ENCODE measurements around the gene AGAP2.

GRCh38 chr12:57762463-57762862 is 23.9 kb upstream of the AGAP2 start:
- no peak for TF ChIP-seq CTCF (IDR thresholded peaks at IDR 0.05)
- no peak for TF ChIP-seq REST (IDR thresholded peaks at IDR 0.05)
- TF ChIP-seq RCOR1 (IDR thresholded peaks at IDR 0.05; ENCODE audit: low read depth, low read length): no peak
- no peak for TF ChIP-seq POLR2A (IDR thresholded peaks at IDR 0.05; ENCODE audit: low read length)
- no peak for TF ChIP-seq E2F6 (IDR thresholded peaks at IDR 0.05; ENCODE audit: borderline replicate concordance, low read depth)
- no peak for TF ChIP-seq KDM1A (IDR thresholded peaks at IDR 0.05; ENCODE audit: low read depth)
- TF ChIP-seq BHLHE40 (IDR thresholded peaks at IDR 0.05; ENCODE audit: low read depth, low read length): no peak
- no peak for TF ChIP-seq PBX3 (IDR thresholded peaks at IDR 0.05)
- TF ChIP-seq CHD2 (IDR thresholded peaks at IDR 0.05; ENCODE audit: low read length, partially characterized antibody): no peak
- no peak for TF ChIP-seq RNF2 (IDR thresholded peaks at IDR 0.05; ENCODE audit: borderline replicate concordance, low read depth)
- TF ChIP-seq SMC3 (IDR thresholded peaks at IDR 0.05): no peak
- TF ChIP-seq EP300 (IDR thresholded peaks at IDR 0.05): no peak
